Astrocyte of the spinal cord (primary cell): ENCODE results near the gene KBTBD2.
"Not testable (repeated sequence)": the region's sequence is repeated elsewhere in the genome, so short reads cannot be mapped to it uniquely, and the experiment has no call there.

Experiments
- DNase-seq: peaks from one replicate; pipeline ENCODE4 v3.0.0; 2011; ENCODE audit warnings: low read depth, low spot score
- H3K4me3 ChIP-seq: 2 replicates; pipeline ENCODE4 v1.5.1; 2011; ENCODE audit warnings: low read depth, mild to moderate bottlenecking, low read length, moderate library complexity
- CTCF ChIP-seq: IDR thresholded peaks from 2 replicates; pipeline ENCODE4 v1.5.1; 2012; ENCODE audit warnings: low read depth, mild to moderate bottlenecking, low read length, inconsistent platforms
- in situ Hi-C: cut with HindIII; loops from 2 replicates; pipeline ENCODE4 v1.10.0; 2017; ENCODE audit warnings: low sequenced_read_pairs

The KBTBD2 gene

GRCh38 chr7:32871624-32872371 lies 19.8 kb downstream of the KBTBD2 start:
- no peak overlapping the region for H3K4me3 ChIP-seq
- in situ Hi-C loops = no loop called here
- TF ChIP-seq CTCF = no peak
- no peak for DNase-seq

GRCh38 chr7:32870298-32870697 lies 21.3 kb downstream of the KBTBD2 start:
- H3K4me3 ChIP-seq = no peak overlapping the region
- in situ Hi-C loops = no loop called here
- DNase-seq = no peak
- TF ChIP-seq CTCF = no peak

GRCh38 chr7:32869716-32870115 lies 21.8 kb downstream of the KBTBD2 start:
- in situ Hi-C loops = no loop called here
- no peak for TF ChIP-seq CTCF
- no peak for DNase-seq
- H3K4me3 ChIP-seq = no peak overlapping the region

GRCh38 chr7:32868116-32868515 lies 23.4 kb downstream of the KBTBD2 start:
- no peak for TF ChIP-seq CTCF

GRCh38 chr7:32865448-32866030 lies 26.0 kb downstream of the KBTBD2 start:
- no peak overlapping the region for H3K4me3 ChIP-seq
- in situ Hi-C loops = no loop called here
- no peak for DNase-seq
- TF ChIP-seq CTCF = no peak

More at GRCh38 chr7:32868116-32868515, 23.4 kb downstream of the KBTBD2 start:
- H3K4me3 ChIP-seq = no peak overlapping the region
- in situ Hi-C loops = no loop called here
- DNase-seq = no peak

GRCh38 chr7:32863872-32864271 lies 27.7 kb downstream of the KBTBD2 start:
- H3K4me3 ChIP-seq, DNase-seq, in situ Hi-C loops: not testable (repeated sequence)

- no peak for TF ChIP-seq CTCF
- no peak for DNase-seq
- H3K4me3 ChIP-seq = no peak overlapping the region
- in situ Hi-C loops = no loop called here
Observed at GRCh38 chr7:32860090-32860489, 31.5 kb downstream of the KBTBD2 start.
